Upper lobe of left lung (tissue), 4 donors: ENCODE results near the gene SUSD5.

Source experiments
- CTCF ChIP-seq, 6 experiments: fragments of 450-650 bp in 4 of 6; fragments of 200-600 bp in 2 of 6; sonication (generic) in 2 of 6; IDR thresholded peaks; one replicate each; pipeline ENCODE4 v1.5.1; 2016 to 2019; ENCODE audit warnings: antibody characterized with exemption in 6 of 6
- EP300 ChIP-seq, 4 donors: sonication (generic); formaldehyde crosslinking; IDR thresholded peaks; one replicate each; pipeline ENCODE4 v1.5.1; 2017; ENCODE audit warnings: antibody characterized with exemption in 4 of 4, control low read depth in 2 of 4
- POLR2A ChIP-seq, 4 donors: fragments of 450-650 bp; IDR thresholded peaks; one replicate each; pipeline ENCODE4 v1.5.1; 2016 to 2017; ENCODE audit warnings: antibody characterized with exemption in 4 of 4, mild to moderate bottlenecking in 2 of 4
- POLR2AphosphoS5 ChIP-seq, 2 donors: sonication (generic); formaldehyde crosslinking; IDR thresholded peaks; one replicate each; pipeline ENCODE4 v1.5.1; 2017; ENCODE audit warnings: antibody characterized with exemption in 2 of 2

- TF ChIP-seq EP300 (IDR thresholded peaks at IDR 0.05) = no peak
- no peak for TF ChIP-seq POLR2A (IDR thresholded peaks at IDR 0.05)
- TF ChIP-seq CTCF (IDR thresholded peaks at IDR 0.05) = no peak
- TF ChIP-seq POLR2AphosphoS5 (IDR thresholded peaks at IDR 0.05) = no peak
Measured at GRCh38 chr3:33165372-33165771, 53.2 kb downstream of the SUSD5 start.
